Measurements from ENCODE around the gene PSTPIP2. TPM values are rescaled to one million over a fixed set of nuclear protein-coding genes. Genes with fewer than 3 reads are reported as not detected.
"Not testable (repeated sequence)": the region's sequence is repeated elsewhere in the genome, so short reads cannot be mapped to it uniquely, and the experiment has no call there.

The PSTPIP2 gene
- total and polyA plus RNA-seq, 2 of the 13 experiments (the other 11 are each of a cell fraction or from before 2014, with no cell fraction given), result 0.25 to 0.27 TPM

DNA sequence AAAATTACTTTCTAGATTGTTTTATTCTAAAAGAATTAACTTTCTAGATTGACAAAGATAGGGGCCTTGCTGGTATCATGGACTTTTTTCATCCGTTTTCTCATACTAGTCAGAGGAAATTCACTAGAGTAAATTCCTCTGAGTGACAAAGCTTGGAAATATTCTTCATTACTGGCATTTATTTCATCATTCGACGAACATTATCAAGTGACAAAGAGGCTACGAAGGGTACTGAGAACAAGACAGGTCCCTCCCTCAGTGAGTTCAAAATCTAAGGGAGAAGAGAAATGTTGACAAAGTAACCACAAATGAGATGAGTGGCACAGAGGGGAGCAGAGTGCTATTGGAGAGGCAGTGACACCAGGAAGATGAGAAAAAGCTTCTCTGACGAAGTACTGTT is 109.2 kb downstream of the PSTPIP2 start (continued):
- TF ChIP-seq IRX3 (CRISPR knock-in tag; IDR thresholded peaks at IDR 0.05; ENCODE audit: borderline replicate concordance, low read depth) (no peak), FOXP1 (IDR thresholded peaks at IDR 0.05) (no peak), FOXP1 (CRISPR knock-in tag; IDR thresholded peaks at IDR 0.05) (no peak), ZNF432 (CRISPR knock-in tag; IDR thresholded peaks at IDR 0.05; ENCODE audit: borderline replicate concordance) (no peak), SNAPC2 (CRISPR knock-in tag; IDR thresholded peaks at IDR 0.05) (no peak), ZNF563 (CRISPR knock-in tag; IDR thresholded peaks at IDR 0.05) (no peak)
- TF ChIP-seq, protein P1, sequence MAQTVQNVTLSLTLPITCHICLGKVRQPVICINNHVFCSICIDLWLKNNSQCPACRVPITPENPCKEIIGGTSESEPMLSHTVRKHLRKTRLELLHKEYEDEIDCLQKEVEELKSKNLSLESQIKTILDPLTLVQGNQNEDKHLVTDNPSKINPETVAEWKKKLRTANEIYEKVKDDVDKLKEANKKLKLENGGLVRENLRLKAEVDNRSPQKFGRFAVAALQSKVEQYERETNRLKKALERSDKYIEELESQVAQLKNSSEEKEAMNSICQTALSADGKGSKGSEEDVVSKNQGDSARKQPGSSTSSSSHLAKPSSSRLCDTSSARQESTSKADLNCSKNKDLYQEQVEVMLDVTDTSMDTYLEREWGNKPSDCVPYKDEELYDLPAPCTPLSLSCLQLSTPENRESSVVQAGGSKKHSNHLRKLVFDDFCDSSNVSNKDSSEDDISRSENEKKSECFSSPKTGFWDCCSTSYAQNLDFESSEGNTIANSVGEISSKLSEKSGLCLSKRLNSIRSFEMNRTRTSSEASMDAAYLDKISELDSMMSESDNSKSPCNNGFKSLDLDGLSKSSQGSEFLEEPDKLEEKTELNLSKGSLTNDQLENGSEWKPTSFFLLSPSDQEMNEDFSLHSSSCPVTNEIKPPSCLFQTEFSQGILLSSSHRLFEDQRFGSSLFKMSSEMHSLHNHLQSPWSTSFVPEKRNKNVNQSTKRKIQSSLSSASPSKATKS (CRISPR knock-in tag; IDR thresholded peaks at IDR 0.05), result no peak
- TF ChIP-seq, protein P2, sequence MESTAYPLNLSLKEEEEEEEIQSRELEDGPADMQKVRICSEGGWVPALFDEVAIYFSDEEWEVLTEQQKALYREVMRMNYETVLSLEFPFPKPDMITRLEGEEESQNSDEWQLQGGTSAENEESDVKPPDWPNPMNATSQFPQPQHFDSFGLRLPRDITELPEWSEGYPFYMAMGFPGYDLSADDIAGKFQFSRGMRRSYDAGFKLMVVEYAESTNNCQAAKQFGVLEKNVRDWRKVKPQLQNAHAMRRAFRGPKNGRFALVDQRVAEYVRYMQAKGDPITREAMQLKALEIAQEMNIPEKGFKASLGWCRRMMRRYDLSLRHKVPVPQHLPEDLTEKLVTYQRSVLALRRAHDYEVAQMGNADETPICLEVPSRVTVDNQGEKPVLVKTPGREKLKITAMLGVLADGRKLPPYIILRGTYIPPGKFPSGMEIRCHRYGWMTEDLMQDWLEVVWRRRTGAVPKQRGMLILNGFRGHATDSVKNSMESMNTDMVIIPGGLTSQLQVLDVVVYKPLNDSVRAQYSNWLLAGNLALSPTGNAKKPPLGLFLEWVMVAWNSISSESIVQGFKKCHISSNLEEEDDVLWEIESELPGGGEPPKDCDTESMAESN (CRISPR knock-in tag; conservative IDR thresholded peaks at IDR 0.05), result no peak

DNA sequence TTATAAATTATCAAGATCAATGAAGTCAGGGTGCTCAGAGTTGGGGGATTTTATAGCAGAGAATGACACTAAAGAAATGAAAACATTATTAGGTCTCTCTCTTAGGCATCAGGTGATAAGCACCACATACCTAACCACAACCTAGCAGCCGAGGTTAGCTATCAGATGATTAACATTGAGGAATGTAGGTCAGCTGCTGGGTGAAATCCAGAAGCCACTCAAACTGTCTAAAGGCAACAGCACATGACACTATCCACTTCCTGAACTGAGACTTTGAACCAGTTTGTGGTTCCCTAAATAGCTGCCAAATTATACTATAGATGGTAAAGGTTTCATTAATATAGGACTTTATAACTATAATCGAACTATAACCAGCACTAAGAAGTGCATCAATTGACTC is 109.6 kb downstream of the PSTPIP2 start:
- CTCF ChIA-PET (ENCODE audit: low intra/inter-chr PET ratio, low total read pairs), result no interaction called here
- POLR2A ChIA-PET, result no interaction called here
- Histone ChIP-seq H3K36me3 (replicated peaks in 1 of 2; ENCODE audit: control insufficient read depth in 1 of 2, insufficient read depth in 2 of 2, low read length in 2 of 2) (peaks cover 0 to 10% of the 10 kb centered on the region in 2 experiments; a peak in 2 of 5 replicates), H3K4me2 (ENCODE audit: low read depth, low read length) (no peak overlapping the region), H3K4me3 (replicated peaks in 1 of 3; ENCODE audit: insufficient read depth in 1 of 3, low read depth in 2 of 3, low read length in 3 of 3) (no peak overlapping the region), H3K27me3 (ENCODE audit: control insufficient read depth in 1 of 2, insufficient read depth in 2 of 2, low read length in 2 of 2) (no peaks in the 10 kb centered on the region; a peak in 1 of 5 replicates), H3K9me3 (ENCODE audit: low read length) (no peaks in the 10 kb centered on the region), H2AFZ (ENCODE audit: low read length) (no peak overlapping the region), H4K20me1 (ENCODE audit: insufficient read depth, low read length) (no peaks in the 10 kb centered on the region), H3K9ac (ENCODE audit: insufficient read depth, low read depth, low read length) (no peak overlapping the region), H3K79me2 (ENCODE audit: insufficient read depth, low read length) (peaks cover 19% of the 10 kb centered on the region), H3K27ac (ENCODE audit: extremely low read length, insufficient read depth, low read length) (no peak overlapping the region), H3K4me1 (ENCODE audit: insufficient read depth, low read length) (peaks cover 27% of the 10 kb centered on the region)
- WGBS (ENCODE audit: low lambda C conversion rate), result 37% methylated on average over 2 of the region's 2 CpGs
- BruUV-seq (replicated peaks), result no TSS peak
- TF ChIP-seq ZNF766 (CRISPR knock-in tag; IDR thresholded peaks at IDR 0.05; ENCODE audit: borderline replicate concordance) (no peak), SAP130 (CRISPR knock-in tag; IDR thresholded peaks at IDR 0.05; ENCODE audit: low read depth) (peak; percentile 32), ZBTB7B (CRISPR knock-in tag; IDR thresholded peaks at IDR 0.05) (no peak), ZNF180 (CRISPR knock-in tag; IDR thresholded peaks at IDR 0.05; ENCODE audit: borderline replicate concordance, low read depth) (no peak), HOXA9 (CRISPR knock-in tag; IDR thresholded peaks at IDR 0.05; ENCODE audit: borderline replicate concordance) (no peak)
- DNase-seq (ENCODE audit: low spot score) (peak; percentile 45), ATAC-seq (no peak; the same call in 2 of the 3 replicates), FAIRE-seq (no peak)
- in situ Hi-C loops (cut with HindIII; ENCODE audit: extremely low pct_ligation_motif_present, low pct_unique_long_range_greater_than_20kb), result no loop called here
- intact Hi-C loops (cut with micrococcal nuclease; ENCODE audit: unreplicated experiment), result no loop called here

DNA sequence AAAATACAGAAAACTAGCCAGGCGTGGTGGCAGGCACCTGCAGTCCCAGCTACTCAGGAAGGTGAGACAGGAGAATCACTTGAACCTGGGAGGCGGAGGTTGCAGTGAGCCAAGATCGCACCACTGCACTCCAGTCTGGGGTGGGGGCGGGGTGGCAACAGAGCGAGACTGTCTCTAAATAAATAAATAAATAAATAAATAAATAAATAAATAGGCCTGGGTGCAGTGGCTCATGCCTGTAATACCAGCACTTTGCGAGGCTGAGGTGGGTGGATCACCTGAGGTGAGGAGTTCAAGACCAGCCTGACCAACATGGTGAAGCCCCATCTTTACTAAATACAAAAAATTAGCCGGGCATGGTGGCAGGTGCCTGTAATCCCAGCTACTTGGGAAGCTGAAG is 112.6 kb downstream of the PSTPIP2 start:
- H3K4me1 ChIP-seq (ENCODE audit: insufficient read depth, low read length), result peaks cover 21% of the 10 kb centered on the region
- BruUV-seq (replicated peaks); H3K27ac ChIP-seq (ENCODE audit: extremely low read length, insufficient read depth, low read length); H3K79me2 ChIP-seq (ENCODE audit: insufficient read depth, low read length); DNase-seq (ENCODE audit: low spot score); H3K9ac ChIP-seq (ENCODE audit: insufficient read depth, low read depth, low read length); H3K4me2 ChIP-seq (ENCODE audit: low read depth, low read length); H2AFZ ChIP-seq (ENCODE audit: low read length); POLR2A ChIA-PET; H4K20me1 ChIP-seq (ENCODE audit: insufficient read depth, low read length); CTCF ChIA-PET (ENCODE audit: low intra/inter-chr PET ratio, low total read pairs); H3K27me3 ChIP-seq (ENCODE audit: control insufficient read depth in 1 of 2, insufficient read depth in 2 of 2, low read length in 2 of 2); in situ Hi-C loops (cut with HindIII; ENCODE audit: extremely low pct_ligation_motif_present, low pct_unique_long_range_greater_than_20kb); H3K9me3 ChIP-seq (ENCODE audit: low read length); intact Hi-C loops (cut with micrococcal nuclease; ENCODE audit: unreplicated experiment); H3K4me3 ChIP-seq (replicated peaks in 1 of 3; ENCODE audit: insufficient read depth in 1 of 3, low read depth in 2 of 3, low read length in 3 of 3); FAIRE-seq; ATAC-seq: not testable (repeated sequence)
- H3K36me3 ChIP-seq (replicated peaks in 1 of 2; ENCODE audit: control insufficient read depth in 1 of 2, insufficient read depth in 2 of 2, low read length in 2 of 2), result peaks cover 4 to 24% of the 10 kb centered on the region in 2 experiments; a peak in 4 of 5 replicates
- over 99% methylated on average over 7 of the region's 7 CpGs for WGBS (ENCODE audit: low lambda C conversion rate)

All from HepG2 (cell line).